Measurements from ENCODE around the gene COMMD10. TPM values are rescaled to one million over a fixed set of nuclear protein-coding genes. Genes with fewer than 3 reads are reported as not detected.

COMMD10 gene
- total RNA-seq, 2 experiments from 2014 or later: 21.7 to 22.5 TPM

GRCh38 chr5:116174111-116174510, 89.3 kb downstream of the COMMD10 start:
- Mint-ChIP-seq H3K9me3 (peaks cover 14% of the 10 kb centered on the region), H3K36me3 (ENCODE audit: low read depth) (no peaks in the 10 kb centered on the region), H3K27ac (no peak overlapping the region), H3K4me1 (no peaks in the 10 kb centered on the region), H3K27me3 (no peaks in the 10 kb centered on the region), H3K4me3 (no peak overlapping the region)
- CTCF ChIA-PET: no interaction called here
- POLR2A ChIA-PET: no interaction called here
- DNase-seq: no peak

DNA sequence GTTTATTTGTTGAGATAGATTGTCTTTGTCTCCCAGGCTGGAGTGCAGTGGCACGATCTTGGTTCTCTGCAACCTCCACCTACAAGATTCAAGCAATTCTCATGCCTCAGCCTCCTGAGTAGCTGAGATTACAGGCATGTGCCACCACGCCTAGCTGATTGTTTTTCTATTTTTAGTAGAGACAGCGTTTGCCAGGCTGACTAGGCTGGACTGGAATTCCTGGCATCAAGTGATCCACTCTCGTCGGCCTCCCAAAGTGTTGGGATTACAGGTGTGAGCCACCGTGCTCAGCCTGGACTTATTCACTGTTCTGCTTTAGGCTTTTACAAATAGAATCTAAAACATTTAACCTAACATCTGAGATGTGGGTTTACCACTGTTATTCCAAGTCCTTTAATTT, 91.3 kb downstream of the COMMD10 start:
- no peaks in the 10 kb centered on the region for H3K36me3 Mint-ChIP-seq (ENCODE audit: low read depth)

DNA sequence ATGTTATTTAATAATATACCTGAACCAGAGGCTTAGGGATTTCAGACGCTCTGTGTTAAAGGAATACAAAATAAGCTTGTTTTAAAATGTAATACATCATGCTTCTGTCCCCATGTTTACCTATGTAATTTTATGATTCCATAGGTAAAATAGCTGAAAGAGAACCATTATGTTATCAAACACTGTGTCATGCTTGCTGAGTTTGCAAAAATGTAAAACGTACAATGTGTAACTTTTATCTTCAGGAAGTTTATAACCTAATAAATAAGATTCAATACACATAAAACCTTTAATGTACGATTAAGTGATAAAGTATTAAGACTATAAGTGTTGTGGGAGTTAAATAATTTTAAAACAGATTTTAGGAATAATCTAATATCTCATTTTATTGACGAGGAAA, 94.1 kb downstream of the COMMD10 start:
- H3K27ac Mint-ChIP-seq: no peak overlapping the region
- H3K4me3 Mint-ChIP-seq: no peak overlapping the region
- H3K36me3 Mint-ChIP-seq (ENCODE audit: low read depth): no peaks in the 10 kb centered on the region
- no peak for DNase-seq
- no peaks in the 10 kb centered on the region for H3K27me3 Mint-ChIP-seq
- no peaks in the 10 kb centered on the region for H3K4me1 Mint-ChIP-seq
- POLR2A ChIA-PET: no interaction called here
- H3K9me3 Mint-ChIP-seq: peaks cover 4% of the 10 kb centered on the region
- CTCF ChIA-PET: no interaction called here

More for the DNA sequence above, 91.3 kb downstream of the COMMD10 start:
- POLR2A ChIA-PET: no interaction called here
- CTCF ChIA-PET: no interaction called here
- Mint-ChIP-seq H3K27me3 (no peaks in the 10 kb centered on the region), H3K4me3 (no peak overlapping the region), H3K27ac (no peak overlapping the region), H3K4me1 (no peaks in the 10 kb centered on the region), H3K9me3 (peaks cover 6% of the 10 kb centered on the region)
- DNase-seq: no peak

- DNase-seq: no peak
- no peaks in the 10 kb centered on the region for H3K9me3 Mint-ChIP-seq
- H3K27ac Mint-ChIP-seq: no peak overlapping the region
- H3K36me3 Mint-ChIP-seq (ENCODE audit: low read depth): no peaks in the 10 kb centered on the region
- POLR2A ChIA-PET: no interaction called here
- no peak overlapping the region for H3K4me3 Mint-ChIP-seq
- CTCF ChIA-PET: no interaction called here
- H3K27me3 Mint-ChIP-seq: no peaks in the 10 kb centered on the region
- H3K4me1 Mint-ChIP-seq: no peaks in the 10 kb centered on the region
These were observed 124.3 kb downstream of the COMMD10 start for GRCh38 chr5:116209166-116209565.

DNA sequence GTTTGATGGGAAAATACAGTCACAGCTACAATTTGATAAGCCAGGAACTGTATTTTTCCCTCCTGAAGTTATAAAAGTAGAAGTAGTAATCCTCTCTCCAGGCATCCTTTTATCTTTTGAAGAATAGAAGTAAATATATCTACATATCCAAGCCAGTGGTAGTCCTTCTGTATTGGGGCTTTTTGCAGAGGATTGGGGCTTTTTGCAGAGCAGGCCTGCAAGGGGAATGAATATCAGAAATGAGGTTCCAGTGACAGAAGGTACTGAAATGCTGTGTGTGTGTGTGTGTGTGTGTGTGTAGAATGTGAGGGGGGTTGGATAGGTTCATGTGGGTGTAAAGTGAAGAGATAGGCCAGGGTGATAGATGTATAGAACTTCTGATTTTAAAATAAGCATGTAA, 127.4 kb downstream of the COMMD10 start:
- Mint-ChIP-seq H3K27ac (no peak overlapping the region), H3K27me3 (no peaks in the 10 kb centered on the region), H3K9me3 (no peaks in the 10 kb centered on the region), H3K4me3 (no peak overlapping the region), H3K36me3 (ENCODE audit: low read depth) (no peaks in the 10 kb centered on the region), H3K4me1 (no peaks in the 10 kb centered on the region)
- POLR2A ChIA-PET: no interaction called here
- CTCF ChIA-PET: no interaction called here
- DNase-seq: no peak

DNA sequence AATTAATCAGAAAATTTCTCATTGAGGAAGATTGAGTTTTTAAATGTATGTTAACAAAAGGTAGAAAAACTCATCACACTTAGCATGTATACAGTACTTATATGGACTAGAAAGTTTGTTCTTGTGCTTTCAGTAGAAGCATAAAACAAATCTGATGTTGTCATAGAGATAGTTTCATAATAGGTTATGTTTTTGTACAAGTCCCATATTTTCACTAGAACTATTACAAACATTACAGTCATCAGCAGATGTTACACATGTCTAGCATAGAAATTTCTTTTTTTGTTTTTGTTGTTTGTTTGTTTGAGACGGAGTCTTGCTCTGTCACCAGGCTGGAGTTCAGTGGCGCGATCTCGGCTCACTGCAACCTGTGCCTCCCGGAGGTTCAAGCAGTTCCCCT, 131.4 kb downstream of the COMMD10 start:
- Mint-ChIP-seq H3K27me3 (no peaks in the 10 kb centered on the region), H3K4me1 (no peaks in the 10 kb centered on the region), H3K36me3 (ENCODE audit: low read depth) (no peaks in the 10 kb centered on the region), H3K4me3 (no peak overlapping the region), H3K27ac (no peak overlapping the region), H3K9me3 (no peaks in the 10 kb centered on the region)
- DNase-seq: no peak
- ChIA-PET CTCF (no interaction called here), POLR2A (no interaction called here)

GRCh38 chr5:116225281-116225922, 140.6 kb downstream of the COMMD10 start:
- Mint-ChIP-seq H3K27me3 (no peaks in the 10 kb centered on the region), H3K36me3 (ENCODE audit: low read depth) (peaks cover 4% of the 10 kb centered on the region)
- CTCF ChIA-PET: no interaction called here

GRCh38 chr5:116229131-116229689, 144.4 kb downstream of the COMMD10 start:
- ChIA-PET CTCF (no interaction called here), POLR2A (no interaction called here)
- Mint-ChIP-seq H3K27me3 (no peaks in the 10 kb centered on the region), H3K4me3 (no peak overlapping the region), H3K27ac (no peak overlapping the region), H3K9me3 (peaks cover 3% of the 10 kb centered on the region), H3K4me1 (peaks cover 2% of the 10 kb centered on the region), H3K36me3 (ENCODE audit: low read depth) (peaks cover 4% of the 10 kb centered on the region)
- DNase-seq: no peak

More at GRCh38 chr5:116225281-116225922, 140.6 kb downstream of the COMMD10 start:
- POLR2A ChIA-PET: no interaction called here
- Mint-ChIP-seq H3K4me3 (no peak overlapping the region), H3K27ac (no peak overlapping the region), H3K9me3 (peaks cover 5% of the 10 kb centered on the region), H3K4me1 (peaks cover 2% of the 10 kb centered on the region)
- no peak for DNase-seq

GRCh38 chr5:116231288-116231687, 146.5 kb downstream of the COMMD10 start:
- POLR2A ChIA-PET: no interaction called here
- CTCF ChIA-PET: interaction anchor here (1.5 kb wide), 1 partner anchor 148 kb away, joined by 3 read pairs; no protein-coding TSS in a partner anchor
- Mint-ChIP-seq H3K27me3 (no peaks in the 10 kb centered on the region), H3K27ac (no peak overlapping the region), H3K9me3 (no peaks in the 10 kb centered on the region), H3K4me3 (no peak overlapping the region), H3K36me3 (ENCODE audit: low read depth) (no peaks in the 10 kb centered on the region), H3K4me1 (no peaks in the 10 kb centered on the region)
- no peak for DNase-seq

DNA sequence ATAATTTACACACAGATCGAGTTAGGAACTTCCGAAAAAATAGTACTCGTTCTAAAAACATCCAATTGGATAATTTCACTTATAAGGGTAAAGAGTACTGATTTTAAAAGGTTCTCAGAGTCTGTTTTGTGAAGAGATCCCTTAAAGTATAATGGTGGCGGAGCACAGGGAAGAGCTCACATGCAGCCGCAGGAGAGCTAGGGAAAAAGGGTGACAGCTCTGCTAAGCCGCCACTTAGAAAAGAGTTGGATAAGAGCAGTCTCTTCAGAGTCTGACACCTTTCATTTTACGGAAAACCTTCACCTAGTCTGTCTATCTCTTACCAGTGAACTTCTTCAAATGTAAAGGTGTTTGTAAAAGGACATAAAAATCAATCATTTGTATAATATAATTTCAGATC, 149.9 kb downstream of the COMMD10 start:
- CTCF ChIA-PET: no interaction called here
- Mint-ChIP-seq H3K27ac (no peak overlapping the region), H3K4me1 (no peaks in the 10 kb centered on the region), H3K36me3 (ENCODE audit: low read depth) (no peaks in the 10 kb centered on the region), H3K27me3 (no peaks in the 10 kb centered on the region), H3K4me3 (no peak overlapping the region), H3K9me3 (peaks cover 2% of the 10 kb centered on the region)
- no peak for DNase-seq
- POLR2A ChIA-PET: no interaction called here

DNA sequence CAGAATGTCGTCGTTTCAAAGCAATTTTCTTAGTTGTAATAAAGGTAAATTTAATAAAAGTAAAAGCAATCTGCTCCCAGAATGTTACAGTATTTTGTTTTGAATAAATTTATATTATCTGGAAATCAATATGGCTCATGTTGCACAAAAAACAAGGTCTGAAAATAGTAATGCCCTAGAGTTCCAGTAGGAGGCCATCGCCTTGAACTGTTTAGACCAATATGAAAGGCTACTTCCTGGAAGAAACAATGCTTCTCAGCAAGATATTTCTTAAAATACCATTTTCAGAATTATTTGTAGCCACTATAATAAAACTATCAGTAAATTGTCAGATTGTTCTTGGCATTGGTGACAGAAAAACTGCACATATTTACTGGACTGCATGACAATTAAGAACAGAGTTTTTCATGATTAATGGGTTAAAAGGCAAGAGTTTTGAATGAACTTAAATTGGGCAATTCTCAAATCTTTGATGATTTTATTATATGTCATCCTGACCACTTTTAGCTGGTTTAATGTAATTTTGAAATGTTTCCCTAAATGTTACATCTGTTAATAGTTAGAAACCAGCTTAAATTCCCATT, 153.2 kb downstream of the COMMD10 start:
- Mint-ChIP-seq H3K27ac (no peak overlapping the region), H3K27me3 (no peaks in the 10 kb centered on the region), H3K4me3 (no peak overlapping the region), H3K4me1 (no peaks in the 10 kb centered on the region), H3K9me3 (peaks cover 2% of the 10 kb centered on the region), H3K36me3 (ENCODE audit: low read depth) (no peaks in the 10 kb centered on the region)
- DNase-seq: no peak
- CTCF ChIA-PET: interaction anchor here (1.2 kb wide), 1 partner anchor 48 kb away, joined by 3 read pairs; no protein-coding TSS in a partner anchor
- POLR2A ChIA-PET: no interaction called here

GRCh38 chr5:116242343-116242742, 157.5 kb downstream of the COMMD10 start:
- DNase-seq: no peak
- no peak overlapping the region for H3K27ac Mint-ChIP-seq
- POLR2A ChIA-PET: interaction anchor here (0.6 kb wide), 1 partner anchor 46 kb away, joined by 3 read pairs; no protein-coding TSS in a partner anchor
- H3K9me3 Mint-ChIP-seq: peaks cover 8% of the 10 kb centered on the region
- no peaks in the 10 kb centered on the region for H3K36me3 Mint-ChIP-seq (ENCODE audit: low read depth)
- H3K4me3 Mint-ChIP-seq: no peak overlapping the region
- no peaks in the 10 kb centered on the region for H3K4me1 Mint-ChIP-seq
- CTCF ChIA-PET: no interaction called here
- H3K27me3 Mint-ChIP-seq: no peaks in the 10 kb centered on the region

DNA sequence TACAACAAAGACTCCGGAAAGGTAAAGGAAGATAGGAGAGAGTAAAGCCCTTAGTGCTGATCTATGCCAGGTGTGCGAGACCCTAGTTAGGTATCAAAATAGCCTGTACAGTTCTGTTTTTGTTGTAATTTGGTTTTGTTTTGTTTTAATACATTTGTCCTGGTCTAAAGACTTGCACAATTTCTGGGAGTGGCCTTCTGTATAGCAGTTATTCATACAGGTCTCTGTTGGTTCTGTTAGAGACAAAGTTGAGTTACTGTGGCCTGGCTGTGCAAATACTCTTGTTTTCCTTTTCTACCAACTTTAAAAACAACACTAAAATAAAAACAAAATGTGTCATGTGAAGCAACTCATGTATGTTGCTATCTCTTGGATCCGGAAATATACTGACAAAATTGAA, 163.6 kb downstream of the COMMD10 start:
- Mint-ChIP-seq H3K9me3 (peaks cover 8% of the 10 kb centered on the region), H3K4me3 (no peak overlapping the region), H3K36me3 (ENCODE audit: low read depth) (no peaks in the 10 kb centered on the region), H3K27ac (no peak overlapping the region), H3K4me1 (no peaks in the 10 kb centered on the region), H3K27me3 (no peaks in the 10 kb centered on the region)
- ChIA-PET POLR2A (no interaction called here), CTCF (no interaction called here)
- DNase-seq: no peak

GRCh38 chr5:116249648-116250047, 164.8 kb downstream of the COMMD10 start:
- Mint-ChIP-seq H3K27me3 (no peaks in the 10 kb centered on the region), H3K36me3 (ENCODE audit: low read depth) (no peaks in the 10 kb centered on the region), H3K4me1 (no peaks in the 10 kb centered on the region), H3K4me3 (no peak overlapping the region), H3K27ac (no peak overlapping the region), H3K9me3 (peaks cover 7% of the 10 kb centered on the region)
- ChIA-PET POLR2A (no interaction called here), CTCF (no interaction called here)
- DNase-seq: no peak
